ENCODE measurements around the gene STPG4. TPM values are rescaled to one million over a fixed set of nuclear protein-coding genes. Genes with fewer than 3 reads are reported as not detected.
A peak's percentile ranks its signal among the peaks of the same experiment; 100 is the strongest.

Gene STPG4
- total RNA-seq, 2 donors from 2014 or later = 0.15 to 0.42 TPM

DNA sequence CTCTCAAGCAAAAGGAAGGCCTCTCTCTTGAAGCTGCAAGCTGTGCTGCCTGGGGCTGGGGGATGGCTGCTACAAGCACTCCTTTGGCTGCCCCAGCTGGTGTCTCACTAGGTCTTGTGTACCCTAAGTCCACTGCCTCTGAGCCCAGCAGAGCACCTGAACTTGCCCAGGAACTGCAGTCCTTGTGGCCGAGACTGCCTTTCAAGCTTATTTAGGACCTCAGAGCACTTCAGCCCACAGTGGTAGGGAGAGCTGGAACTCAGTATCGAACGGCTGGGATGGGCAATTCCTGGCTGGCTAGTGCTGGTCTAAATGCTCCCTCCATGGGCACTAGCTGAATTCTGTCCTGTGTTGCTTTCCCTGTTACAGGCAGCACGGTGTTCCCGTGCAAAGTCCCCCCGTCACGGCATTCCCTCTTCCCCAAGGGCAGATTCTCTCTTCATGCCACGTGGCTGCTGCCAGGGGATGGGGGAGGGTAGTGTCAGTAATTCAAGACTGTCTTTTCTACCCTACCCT is 25.9 kb downstream of the STPG4 start:
- Histone ChIP-seq H3K9me3 (ENCODE audit: control insufficient read depth, low read length) (peaks cover 4% of the 10 kb centered on the region), H3K36me3 (ENCODE audit: control insufficient read depth, insufficient read depth, low read length) (no peaks in the 10 kb centered on the region), H3K27ac (ENCODE audit: low read depth, low read length) (no peak overlapping the region), H3K4me1 (ENCODE audit: control insufficient read depth, insufficient read depth, low read length) (no peaks in the 10 kb centered on the region), H3K27me3 (ENCODE audit: control insufficient read depth, insufficient read depth, low read length, poor library complexity, severe bottlenecking) (no peaks in the 10 kb centered on the region), H3K4me3 (ENCODE audit: low read length) (no peak overlapping the region), H3K9ac (ENCODE audit: extremely low read depth, low read length, poor library complexity, severe bottlenecking) (no peak overlapping the region)
- H3K27me3 Mint-ChIP-seq (ENCODE audit: insufficient read depth) = peaks cover 4% of the 10 kb centered on the region
- H3K27ac Mint-ChIP-seq = no peak overlapping the region
- peaks cover 4% of the 10 kb centered on the region for H3K36me3 Mint-ChIP-seq (ENCODE audit: low read depth)
- TF ChIP-seq, protein P1, sequence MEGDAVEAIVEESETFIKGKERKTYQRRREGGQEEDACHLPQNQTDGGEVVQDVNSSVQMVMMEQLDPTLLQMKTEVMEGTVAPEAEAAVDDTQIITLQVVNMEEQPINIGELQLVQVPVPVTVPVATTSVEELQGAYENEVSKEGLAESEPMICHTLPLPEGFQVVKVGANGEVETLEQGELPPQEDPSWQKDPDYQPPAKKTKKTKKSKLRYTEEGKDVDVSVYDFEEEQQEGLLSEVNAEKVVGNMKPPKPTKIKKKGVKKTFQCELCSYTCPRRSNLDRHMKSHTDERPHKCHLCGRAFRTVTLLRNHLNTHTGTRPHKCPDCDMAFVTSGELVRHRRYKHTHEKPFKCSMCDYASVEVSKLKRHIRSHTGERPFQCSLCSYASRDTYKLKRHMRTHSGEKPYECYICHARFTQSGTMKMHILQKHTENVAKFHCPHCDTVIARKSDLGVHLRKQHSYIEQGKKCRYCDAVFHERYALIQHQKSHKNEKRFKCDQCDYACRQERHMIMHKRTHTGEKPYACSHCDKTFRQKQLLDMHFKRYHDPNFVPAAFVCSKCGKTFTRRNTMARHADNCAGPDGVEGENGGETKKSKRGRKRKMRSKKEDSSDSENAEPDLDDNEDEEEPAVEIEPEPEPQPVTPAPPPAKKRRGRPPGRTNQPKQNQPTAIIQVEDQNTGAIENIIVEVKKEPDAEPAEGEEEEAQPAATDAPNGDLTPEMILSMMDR (conservative IDR thresholded peaks at IDR 0.05) = no peak
- no peak overlapping the region for H3K4me3 Mint-ChIP-seq
- 80 to 83% methylated on average over 2 to 8 of the region's 8 CpGs for WGBS, 2 experiments (ENCODE audit: insufficient coverage in 1 of 2, insufficient read length in 1 of 2)
- H3K4me1 Mint-ChIP-seq = peaks cover 18% of the 10 kb centered on the region
- peaks cover 15% of the 10 kb centered on the region for H3K9me3 Mint-ChIP-seq
- DNase-seq = peak; percentile 56

DNA sequence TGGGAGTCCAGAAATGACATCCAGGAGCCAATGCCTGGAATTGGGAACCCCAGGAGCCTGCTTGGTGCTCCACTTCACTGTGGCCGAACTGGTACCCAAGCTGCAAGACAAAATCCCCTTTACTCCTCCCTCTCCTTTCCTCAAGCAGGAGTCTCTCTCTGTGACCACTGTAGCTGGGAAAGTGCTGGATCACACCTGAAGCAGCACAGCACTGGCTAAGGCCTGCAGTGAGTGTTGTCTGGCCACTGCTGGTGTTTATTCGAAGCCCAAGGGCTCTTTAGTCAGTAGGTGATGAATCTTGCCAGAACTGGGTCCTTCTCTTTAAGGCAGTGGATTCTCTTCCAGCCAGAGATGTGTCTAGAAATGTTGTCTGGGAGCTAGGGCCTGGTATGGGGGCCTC is 26.4 kb downstream of the STPG4 start:
- Histone ChIP-seq H3K36me3 (ENCODE audit: control insufficient read depth, insufficient read depth, low read length) (no peaks in the 10 kb centered on the region), H3K9me3 (ENCODE audit: control insufficient read depth, low read length) (no peaks in the 10 kb centered on the region), H3K4me3 (ENCODE audit: low read length) (no peak overlapping the region), H3K27me3 (ENCODE audit: control insufficient read depth, insufficient read depth, low read length, poor library complexity, severe bottlenecking) (no peaks in the 10 kb centered on the region), H3K4me1 (ENCODE audit: control insufficient read depth, insufficient read depth, low read length) (no peaks in the 10 kb centered on the region), H3K9ac (ENCODE audit: extremely low read depth, low read length, poor library complexity, severe bottlenecking) (no peak overlapping the region), H3K27ac (ENCODE audit: low read depth, low read length) (no peak overlapping the region)
- H3K4me1 Mint-ChIP-seq = peaks cover 18% of the 10 kb centered on the region
- peaks cover 12% of the 10 kb centered on the region for H3K9me3 Mint-ChIP-seq
- H3K27me3 Mint-ChIP-seq (ENCODE audit: insufficient read depth) = peaks cover 4% of the 10 kb centered on the region
- 95 to 100% methylated on average over 1 to 2 of the region's 2 CpGs for WGBS, 2 experiments (ENCODE audit: insufficient coverage in 1 of 2, insufficient read length in 1 of 2)
- H3K36me3 Mint-ChIP-seq (ENCODE audit: low read depth) = peaks cover 4% of the 10 kb centered on the region
- peak overlapping the region; percentile 10 for H3K27ac Mint-ChIP-seq
- TF ChIP-seq, protein P1 (conservative IDR thresholded peaks at IDR 0.05) = no peak
- no peak for DNase-seq
- H3K4me3 Mint-ChIP-seq = no peak overlapping the region

DNA sequence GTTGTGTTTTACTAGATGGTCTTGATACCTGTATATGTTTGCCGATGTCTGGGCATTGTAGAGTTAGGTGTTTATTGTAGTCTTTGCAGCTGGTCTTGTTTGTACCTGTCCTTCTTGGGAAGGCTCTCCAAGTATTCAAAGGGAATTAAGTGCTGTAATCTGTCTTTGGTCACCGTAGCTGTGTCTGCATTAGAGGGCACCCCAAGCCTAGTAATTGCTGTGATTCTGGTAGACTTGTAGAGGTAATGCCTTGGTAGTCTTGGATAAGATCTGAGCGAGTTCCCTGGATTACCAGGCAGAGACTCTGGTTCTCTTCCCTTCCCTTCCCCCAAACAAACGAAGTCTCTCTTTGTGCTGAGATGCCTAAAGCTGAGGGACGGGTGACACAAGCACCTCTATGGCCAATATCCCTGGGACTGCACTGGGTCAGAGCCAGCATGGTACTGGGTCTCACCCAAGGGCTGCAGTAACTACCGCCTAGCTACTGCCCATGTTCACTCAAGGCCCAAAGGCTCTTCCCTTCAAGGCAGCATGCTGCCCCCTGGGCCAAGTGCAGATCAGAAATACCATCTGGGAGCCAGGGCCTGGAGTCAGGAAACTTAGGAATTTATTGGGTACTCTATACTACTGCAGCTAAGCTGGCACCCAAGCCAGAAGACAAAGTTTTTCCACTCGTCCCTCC is 27.1 kb downstream of the STPG4 start:
- Histone ChIP-seq H3K27ac (ENCODE audit: low read depth, low read length) (no peak overlapping the region), H3K36me3 (ENCODE audit: control insufficient read depth, insufficient read depth, low read length) (no peaks in the 10 kb centered on the region), H3K27me3 (ENCODE audit: control insufficient read depth, insufficient read depth, low read length, poor library complexity, severe bottlenecking) (no peaks in the 10 kb centered on the region), H3K9ac (ENCODE audit: extremely low read depth, low read length, poor library complexity, severe bottlenecking) (no peak overlapping the region), H3K9me3 (ENCODE audit: control insufficient read depth, low read length) (no peaks in the 10 kb centered on the region), H3K4me3 (ENCODE audit: low read length) (no peak overlapping the region), H3K4me1 (ENCODE audit: control insufficient read depth, insufficient read depth, low read length) (no peaks in the 10 kb centered on the region)
- peaks cover 4% of the 10 kb centered on the region for H3K36me3 Mint-ChIP-seq (ENCODE audit: low read depth)
- peak; percentile 51 for DNase-seq
- peaks cover 12% of the 10 kb centered on the region for H3K9me3 Mint-ChIP-seq
- no peak overlapping the region for H3K27ac Mint-ChIP-seq
- WGBS, 2 experiments (ENCODE audit: insufficient coverage in 1 of 2, insufficient read length in 1 of 2) = 62 to 100% methylated on average over 3 to 7 of the region's 7 CpGs
- H3K27me3 Mint-ChIP-seq (ENCODE audit: insufficient read depth) = peaks cover 4% of the 10 kb centered on the region
- H3K4me1 Mint-ChIP-seq = peaks cover 18% of the 10 kb centered on the region
- no peak overlapping the region for H3K4me3 Mint-ChIP-seq
- TF ChIP-seq, protein P1 (conservative IDR thresholded peaks at IDR 0.05) = peak; percentile 47
